Testis (tissue), 2 donors: ENCODE measurements around the gene SIRT7.

Experiments
- POLR2A ChIP-seq: fragments of 450-650 bp; IDR thresholded peaks from one replicate; pipeline ENCODE4 v1.6.1; 2017; ENCODE audit warnings: antibody characterized with exemption, mild to moderate bottlenecking, moderate library complexity
- TF ChIP-seq, protein P1 (sequence below), 3 experiments: fragments of 450-650 bp in 2 of 3; fragments of 200-600 bp in 1 of 3; sonication (generic) in 1 of 3; IDR thresholded peaks; one replicate each; pipeline ENCODE4 v1.5.1; 2016 to 2019; ENCODE audit warnings: antibody characterized with exemption in 3 of 3, mild to moderate bottlenecking in 2 of 3, moderate library complexity in 1 of 3

DNA sequence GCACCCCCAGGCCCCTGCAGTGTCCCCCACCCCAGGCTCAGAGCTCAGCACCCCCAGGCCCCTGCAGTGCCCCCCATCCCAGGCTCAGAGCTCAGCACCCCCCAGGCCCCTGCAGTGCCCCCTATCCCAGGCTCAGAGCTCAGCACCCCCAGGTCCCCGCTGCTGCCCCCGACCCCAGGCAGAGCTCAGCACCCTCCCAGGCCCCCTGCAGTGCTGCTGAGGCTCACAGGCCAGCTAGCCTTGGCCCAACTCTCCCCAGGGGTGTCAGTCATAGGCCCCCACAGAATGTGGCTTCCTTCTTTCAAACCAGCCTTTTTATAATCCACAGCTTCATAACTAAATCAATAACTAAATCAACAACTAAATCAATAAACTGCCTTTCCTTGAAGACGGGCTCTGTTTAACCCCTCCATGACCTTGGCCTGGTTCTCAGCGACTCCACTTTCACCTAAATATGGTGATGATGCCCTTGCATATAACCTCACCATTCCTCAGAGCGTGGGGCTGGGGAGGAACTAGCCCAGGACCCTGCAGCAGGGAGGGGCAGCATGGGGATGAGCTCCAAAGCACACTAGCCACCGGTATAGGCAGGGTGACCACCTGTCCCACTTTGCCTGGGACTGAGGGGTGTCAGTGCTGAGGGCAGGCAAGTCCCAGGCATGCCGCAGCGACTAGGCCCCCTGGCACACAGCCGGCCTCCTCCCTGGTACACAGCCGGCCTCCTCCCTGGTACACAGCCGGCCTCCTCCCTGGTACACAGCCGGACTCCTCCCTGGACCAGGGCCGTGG is 38.0 kb upstream of the SIRT7 start:
- no peak for TF ChIP-seq POLR2A
- TF ChIP-seq, protein P1, sequence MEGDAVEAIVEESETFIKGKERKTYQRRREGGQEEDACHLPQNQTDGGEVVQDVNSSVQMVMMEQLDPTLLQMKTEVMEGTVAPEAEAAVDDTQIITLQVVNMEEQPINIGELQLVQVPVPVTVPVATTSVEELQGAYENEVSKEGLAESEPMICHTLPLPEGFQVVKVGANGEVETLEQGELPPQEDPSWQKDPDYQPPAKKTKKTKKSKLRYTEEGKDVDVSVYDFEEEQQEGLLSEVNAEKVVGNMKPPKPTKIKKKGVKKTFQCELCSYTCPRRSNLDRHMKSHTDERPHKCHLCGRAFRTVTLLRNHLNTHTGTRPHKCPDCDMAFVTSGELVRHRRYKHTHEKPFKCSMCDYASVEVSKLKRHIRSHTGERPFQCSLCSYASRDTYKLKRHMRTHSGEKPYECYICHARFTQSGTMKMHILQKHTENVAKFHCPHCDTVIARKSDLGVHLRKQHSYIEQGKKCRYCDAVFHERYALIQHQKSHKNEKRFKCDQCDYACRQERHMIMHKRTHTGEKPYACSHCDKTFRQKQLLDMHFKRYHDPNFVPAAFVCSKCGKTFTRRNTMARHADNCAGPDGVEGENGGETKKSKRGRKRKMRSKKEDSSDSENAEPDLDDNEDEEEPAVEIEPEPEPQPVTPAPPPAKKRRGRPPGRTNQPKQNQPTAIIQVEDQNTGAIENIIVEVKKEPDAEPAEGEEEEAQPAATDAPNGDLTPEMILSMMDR (IDR thresholded peaks at IDR 0.05), result no peak
